ENCODE measurements around the gene GRB7. TPM values are rescaled to one million over a fixed set of nuclear protein-coding genes. Genes with fewer than 3 reads are reported as not detected.

GRB7 gene
- total RNA-seq (0.78 and 0.84 TPM in 2 replicates), polyA plus RNA-seq (0.81 and 1.5 TPM in 2 replicates), polyA minus RNA-seq (0.34 and 0.50 TPM in 2 replicates)
- total RNA-seq (2013), result 0.75 TPM

GRCh38 chr17:39737760-39738567 lies at the start of gene GRB7:
Gene GRB7 (plus strand): TSS chr17:39737938. CDS start chr17:39742302, 4,364 bp downstream.
- Histone ChIP-seq H3K79me2 (ENCODE audit: control insufficient read depth, insufficient read depth, low read length) (peaks cover 2% of the 10 kb centered on the region), H3K36me3 (replicated peaks in 1 of 2; ENCODE audit: control extremely low read depth in 1 of 2, control insufficient read depth in 1 of 2, extremely low read depth in 1 of 2, insufficient read depth in 2 of 2, low read length in 1 of 2) (no peaks in the 10 kb centered on the region), H4K20me1 (ENCODE audit: control insufficient read depth, insufficient read depth, low read length, poor library complexity, severe bottlenecking) (no peaks in the 10 kb centered on the region), H3K4me3 (ENCODE audit: control extremely low read depth in 1 of 5, extremely low read depth in 1 of 5, insufficient read depth in 1 of 5, low read depth in 2 of 5, low read length in 4 of 5) (peak within 1 kb of the TSS in 4 of 5 experiments; percentile 33 to 58 (median 42)), H3K9ac (ENCODE audit: low read length) (peak within 1 kb of the TSS; percentile 50), H3K4me1 (ENCODE audit: control insufficient read depth in 2 of 2, insufficient read depth in 2 of 2, low read length in 2 of 2) (peaks cover 32 to 35% of the 10 kb centered on the region in 2 donors), H2AFZ (ENCODE audit: insufficient read depth, low read depth, low read length, poor library complexity, severe bottlenecking) (peak within 1 kb of the TSS; percentile 77), H3K27ac (ENCODE audit: low read length in 2 of 2) (no peak within 1 kb of the TSS), H3K4me2 (replicated peaks; ENCODE audit: low read depth, low read length, poor library complexity, severe bottlenecking) (peak within 1 kb of the TSS; percentile 82), H3K27me3 (replicated peaks in 1 of 4; ENCODE audit: control extremely low read depth in 1 of 4, control insufficient read depth in 3 of 4, insufficient read depth in 4 of 4, low read length in 3 of 4) (peaks cover 0 to 34% (median 12%) of the 10 kb centered on the region in 4 experiments), H3K9me3 (ENCODE audit: control extremely low read depth in 1 of 3, control insufficient read depth in 2 of 3, insufficient read depth in 1 of 3, low read length in 2 of 3) (peaks cover 0 to 7% (median 0%) of the 10 kb centered on the region in 3 donors)
- peak; percentile 52 for TF ChIP-seq EZH2 (IDR thresholded peaks at IDR 0.05; ENCODE audit: borderline replicate concordance, insufficient read depth, low read depth, low read length, poor library complexity, severe bottlenecking)
- no peak for TF ChIP-seq CTCF (IDR thresholded peaks at IDR 0.05)
- Mint-ChIP-seq H3K27me3 (peaks cover 30% of the 10 kb centered on the region), H3K4me3 (peak within 1 kb of the TSS; percentile 80), H3K9me3 (ENCODE audit: insufficient read depth) (no peaks in the 10 kb centered on the region), H3K4me1 (peaks cover 33% of the 10 kb centered on the region), H3K27ac (peak within 1 kb of the TSS; percentile 41)
- ChIA-PET CTCF (interaction anchor here (2.0 kb wide), 1 partner anchor 117 kb away, joined by 8 read pairs; no protein-coding TSS in a partner anchor), POLR2A (interaction anchor here (0.6 kb wide), 1 partner anchor 15 kb away, joined by 3 read pairs; no protein-coding TSS in a partner anchor)
- WGBS (ENCODE audit: insufficient coverage), result 15% methylated on average over 26 of the region's 34 CpGs
- ATAC-seq (ENCODE audit: low read depth) (peak; percentile 31), DNase-seq (peak; percentile 47)
- intact Hi-C loops (cut with micrococcal nuclease), result no loop called here

Measured in B cell (primary cell).